ENCODE data around the gene FMNL1.

DNA sequence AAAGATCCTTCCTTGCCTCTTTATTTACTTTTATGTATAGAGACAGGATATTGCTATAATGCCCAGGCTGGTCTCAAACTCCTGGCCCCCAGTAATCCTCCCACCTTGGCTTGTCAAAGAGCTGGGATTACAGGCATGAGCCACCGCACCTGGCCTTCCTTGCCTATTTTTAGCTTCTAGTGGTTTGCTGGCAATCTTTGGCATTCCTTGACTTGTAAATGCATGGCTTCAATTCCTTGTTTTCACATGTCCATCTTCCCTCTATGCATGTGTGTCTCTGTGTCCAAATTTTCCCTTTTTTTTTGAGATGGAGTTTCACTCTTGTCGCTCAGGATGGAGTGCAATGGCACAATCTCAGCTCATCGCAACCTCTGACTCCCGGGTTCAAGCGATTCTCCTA, 37.5 kb upstream of the FMNL1 start:
- TF ChIP-seq EZH2 (IDR thresholded peaks at IDR 0.05; ENCODE audit: insufficient read depth, poor library complexity, severe bottlenecking) (no peak), EZH2phosphoT487 (IDR thresholded peaks at IDR 0.05; ENCODE audit: insufficient read depth, low read depth) (no peak)
